Psoas muscle (tissue), 8 donors: ENCODE data around the gene RAB7B. TPM values are rescaled to one million over a fixed set of nuclear protein-coding genes. Genes with fewer than 3 reads are reported as not detected.

Experiments
- ATAC-seq, 4 donors: fragments of 200-7000 bp; cut with Tn5 transposase; one replicate each; pipeline ENCODE4 v1.9.1; 2020; ENCODE audit warnings: moderate library complexity in 3 of 4, mild to moderate bottlenecking in 2 of 4
- DNase-seq, 2 donors: peaks; one replicate each; pipeline ENCODE4 v3.0.0-alpha.2; 2020
- H3K27ac ChIP-seq: fragments of 200-600 bp; one replicate; pipeline ENCODE4 v1.8.0; 2022
- H3K27me3 ChIP-seq, 3 donors: fragments of 200-600 bp in 1 of 3; one replicate each; pipeline versions ENCODE4 v1.6.1 to v1.8.0; 2013 to 2022; ENCODE audit warnings: low read length in 2 of 3, mild to moderate bottlenecking in 2 of 3, moderate library complexity in 1 of 3; ENCODE audit not compliant: insufficient read depth in 3 of 3
- H3K36me3 ChIP-seq, 2 donors: fragments of 200-600 bp in 1 of 2; one replicate each; pipeline versions ENCODE4 v1.6.1 to v1.8.0; 2013 to 2022; ENCODE audit warnings: low read depth in 1 of 2, mild to moderate bottlenecking in 1 of 2, moderate library complexity in 1 of 2; ENCODE audit not compliant: insufficient read depth in 1 of 2
- H3K4me1 ChIP-seq: fragments of 200-600 bp; one replicate; pipeline ENCODE4 v1.8.0; 2022
- H3K4me3 ChIP-seq: fragments of 200-600 bp; one replicate; pipeline ENCODE4 v1.8.0; 2022; ENCODE audit warnings: mild to moderate bottlenecking
- H3K9me3 ChIP-seq: fragments of 200-600 bp; one replicate; pipeline ENCODE4 v1.8.0; 2022
- WGBS, 3 donors: extraction: QIAGEN DNeasy Blood & Tissue Kit; methylation state at CpG; one replicate each; pipeline versions ENCODE4 v1.1.6 to v1.1.7; 2013; 5-methylcytosine and 5-hydroxymethylcytosine counted together
- intact Hi-C, 2 donors: fragments of 100-400 bp; cut with DNase I; formaldehyde crosslinking; loops; one replicate each; pipeline versions ENCODE4 v1.11.0 to v1.14.2; 2022
- polyA plus RNA-seq, 3 donors: library from polyadenylated mRNA; stranded (reverse); fragments of 200-250 nt; gene quantifications; one replicate each; pipeline ENCODE4 v1.2.3, GENCODE V29; 2013
- total RNA-seq, 4 donors: library from RNA; stranded (reverse); fragmentation: NEBNext Ultra II Directional in 2 of 4; extraction: Animal tissue kit (Norgen Biotek cat#: 25700) in 2 of 4; gene quantifications; one replicate each; pipeline versions ENCODE4 v1.2.1 to v1.2.4, GENCODE V29; 2021 to 2023
- TF ChIP-seq, protein P1 (sequence below): fragments of 200-600 bp; IDR thresholded peaks from one replicate; pipeline ENCODE4 v1.8.0; 2022; ENCODE audit warnings: antibody characterized with exemption
- donor health status: healthy with polysubstance abuse.
- donor health status: DM: no; HTN: no; CAD: no; lungs with moderate emphysema.
- donor health status: Bipolar disorder and iron deficiency.
- donor health status: healthy.
- donor health status: DM: yes; HTN: yes; CAD: no.
- donor health status: DM: no; HTN: no; CAD: no.
- donor health status: DM: no; HTN: no; CAD: no.
- donor health status: DM: yes; HTN: yes; CAD: no.

Gene RAB7B
- total and polyA plus RNA-seq, 7 donors = 0.17 to 1.2 (median 0.34) TPM

DNA sequence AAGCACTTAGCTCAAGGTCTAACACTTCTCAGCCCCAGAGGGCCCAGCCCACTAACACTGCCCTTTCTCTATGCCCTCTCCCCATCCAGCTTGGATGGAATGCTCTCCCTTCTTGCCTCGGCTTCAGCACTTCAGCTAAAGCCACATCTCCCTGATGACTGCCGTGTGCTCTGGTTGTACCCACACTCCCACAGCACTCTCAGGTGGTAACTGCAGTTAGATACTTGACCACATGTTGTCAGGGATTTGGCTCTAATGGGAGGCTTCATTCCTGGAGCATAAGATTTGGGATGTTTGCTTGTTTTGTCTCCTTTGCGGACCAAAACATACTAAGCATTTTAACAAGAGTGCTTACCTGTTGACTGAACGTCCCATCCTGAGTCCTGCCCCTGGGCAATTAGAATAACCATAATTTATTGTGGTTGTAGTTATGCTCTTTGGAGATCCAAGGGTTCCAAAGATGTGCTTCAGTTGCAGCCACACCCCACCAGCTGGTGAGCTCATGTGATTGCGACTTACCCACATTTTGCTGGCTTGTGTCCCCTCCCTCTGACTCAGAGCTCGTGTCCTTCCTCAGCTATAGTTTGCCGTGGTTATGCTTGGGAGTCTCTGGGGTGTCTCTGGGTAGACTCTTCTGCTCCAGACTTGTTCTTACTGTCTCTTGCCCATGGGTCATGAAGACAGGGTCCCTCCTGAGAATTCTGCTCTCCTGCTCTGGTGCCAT is 52.2 kb downstream of the RAB7B start:
- WGBS, 3 donors = 71 to 88% (median 78%) methylated on average over 7 of the region's 7 CpGs
- ATAC-seq (peak in 3 of 4 donors; percentile 32 to 64 (median 63)), DNase-seq (peak in 1 of 2 donors; percentile 26)
- Histone ChIP-seq H3K27me3 (no peaks in the 10 kb centered on the region), H3K4me3 (no peak overlapping the region), H3K36me3 (no peaks in the 10 kb centered on the region), H3K9me3 (no peaks in the 10 kb centered on the region), H3K27ac (no peak overlapping the region), H3K4me1 (peaks cover 32% of the 10 kb centered on the region)
- TF ChIP-seq, protein P1, sequence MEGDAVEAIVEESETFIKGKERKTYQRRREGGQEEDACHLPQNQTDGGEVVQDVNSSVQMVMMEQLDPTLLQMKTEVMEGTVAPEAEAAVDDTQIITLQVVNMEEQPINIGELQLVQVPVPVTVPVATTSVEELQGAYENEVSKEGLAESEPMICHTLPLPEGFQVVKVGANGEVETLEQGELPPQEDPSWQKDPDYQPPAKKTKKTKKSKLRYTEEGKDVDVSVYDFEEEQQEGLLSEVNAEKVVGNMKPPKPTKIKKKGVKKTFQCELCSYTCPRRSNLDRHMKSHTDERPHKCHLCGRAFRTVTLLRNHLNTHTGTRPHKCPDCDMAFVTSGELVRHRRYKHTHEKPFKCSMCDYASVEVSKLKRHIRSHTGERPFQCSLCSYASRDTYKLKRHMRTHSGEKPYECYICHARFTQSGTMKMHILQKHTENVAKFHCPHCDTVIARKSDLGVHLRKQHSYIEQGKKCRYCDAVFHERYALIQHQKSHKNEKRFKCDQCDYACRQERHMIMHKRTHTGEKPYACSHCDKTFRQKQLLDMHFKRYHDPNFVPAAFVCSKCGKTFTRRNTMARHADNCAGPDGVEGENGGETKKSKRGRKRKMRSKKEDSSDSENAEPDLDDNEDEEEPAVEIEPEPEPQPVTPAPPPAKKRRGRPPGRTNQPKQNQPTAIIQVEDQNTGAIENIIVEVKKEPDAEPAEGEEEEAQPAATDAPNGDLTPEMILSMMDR = no peak
- intact Hi-C loops = no loop called here

DNA sequence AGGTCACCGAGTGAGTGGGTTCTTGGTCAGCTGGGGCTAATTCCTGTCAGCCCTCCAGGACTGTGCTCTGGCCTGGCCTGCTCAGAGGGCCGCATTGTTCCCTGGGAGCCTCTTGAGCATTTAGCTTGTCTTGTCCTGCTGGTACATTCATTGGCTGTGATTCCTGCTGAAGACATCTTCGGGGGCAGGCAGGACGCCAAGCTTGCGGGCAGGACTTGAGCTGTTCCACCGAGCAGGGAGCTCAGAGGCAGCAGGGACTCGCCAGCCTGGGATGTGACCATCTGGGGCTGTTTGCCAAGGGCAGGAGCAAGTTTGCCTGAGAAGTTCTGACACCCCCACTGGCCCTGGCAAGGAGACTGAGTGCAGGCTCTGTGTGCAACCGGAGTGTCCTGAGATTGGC is 52.9 kb downstream of the RAB7B start:
- TF ChIP-seq, protein P1 = no peak
- Histone ChIP-seq H3K27ac (peak overlapping the region; percentile 46), H3K27me3 (no peaks in the 10 kb centered on the region), H3K9me3 (no peaks in the 10 kb centered on the region), H3K4me1 (peaks cover 32% of the 10 kb centered on the region), H3K4me3 (no peak overlapping the region), H3K36me3 (no peaks in the 10 kb centered on the region)
- intact Hi-C loops = no loop called here
- 25 to 70% (median 37%) methylated on average over 8 of the region's 8 CpGs for WGBS, 3 donors
- ATAC-seq (peak; percentile 68 to 91 (median 84)), DNase-seq (peak; percentile 62 to 92)

DNA sequence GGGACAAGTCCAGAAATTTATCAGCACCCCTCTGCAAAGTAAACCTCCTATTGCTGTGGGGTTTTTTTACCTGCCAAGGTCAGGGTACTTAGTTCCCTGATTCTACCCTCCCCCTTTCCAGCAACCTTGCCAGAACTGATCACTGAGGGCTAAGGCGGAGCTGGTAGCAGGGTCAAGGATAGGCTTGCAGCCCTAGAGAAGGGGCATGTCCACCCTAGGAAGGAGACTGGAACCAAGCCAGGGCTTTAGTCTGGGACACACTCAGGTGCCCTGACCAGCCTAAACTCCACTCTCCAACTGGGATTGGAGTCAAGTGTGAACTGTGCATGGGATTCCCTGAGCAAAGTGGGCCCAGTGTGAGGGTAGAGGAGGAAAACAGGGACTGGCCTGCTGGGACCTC is 53.4 kb downstream of the RAB7B start:
- DNase-seq (no peak), ATAC-seq (peak in 2 of 4 donors; percentile 2 to 3)
- H3K27me3 ChIP-seq = no peaks in the 10 kb centered on the region
- H3K4me3 ChIP-seq = no peak overlapping the region
- TF ChIP-seq, protein P1 = no peak
- peaks cover 32% of the 10 kb centered on the region for H3K4me1 ChIP-seq
- 83 to 100% (median 91%) methylated on average over 1 of the region's 1 CpG for WGBS, 3 donors
- H3K9me3 ChIP-seq = no peaks in the 10 kb centered on the region
- intact Hi-C loops = loop anchor here in 1 of 2 donors (2.0 kb wide), 1 partner anchor 21 kb away; no protein-coding TSS in a partner anchor
- H3K27ac ChIP-seq = peak overlapping the region; percentile 46
- no peaks in the 10 kb centered on the region for H3K36me3 ChIP-seq

DNA sequence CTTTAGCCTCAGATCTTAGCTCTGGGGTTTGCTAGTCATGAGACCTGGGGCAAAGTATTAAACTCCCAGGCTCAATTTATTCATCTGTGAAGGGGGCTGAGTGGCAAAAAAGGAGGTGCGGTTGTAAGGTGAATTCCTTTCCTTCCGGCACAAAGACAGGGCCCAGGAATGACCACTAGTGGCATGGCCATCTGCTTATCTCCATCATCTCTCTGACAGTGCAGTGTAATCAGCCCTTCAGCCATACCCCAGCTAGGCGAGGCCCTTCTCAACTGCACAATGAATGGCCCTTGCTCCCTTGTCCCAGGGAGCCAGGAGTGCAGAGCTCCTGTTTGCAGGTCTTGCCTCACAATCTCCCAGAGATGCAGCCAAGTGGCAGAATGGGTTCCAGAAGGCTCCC is 54.3 kb downstream of the RAB7B start:
- H3K9me3 ChIP-seq = no peaks in the 10 kb centered on the region
- H3K36me3 ChIP-seq = no peaks in the 10 kb centered on the region
- 91 to 96% (median 92%) methylated on average over 3 of the region's 3 CpGs for WGBS, 3 donors
- no peak overlapping the region for H3K27ac ChIP-seq
- no peak overlapping the region for H3K4me3 ChIP-seq
- H3K4me1 ChIP-seq = peaks cover 32% of the 10 kb centered on the region
- no peaks in the 10 kb centered on the region for H3K27me3 ChIP-seq
- TF ChIP-seq, protein P1 = no peak
- DNase-seq (no peak), ATAC-seq (no peak)
- intact Hi-C loops = loop anchor here in 1 of 2 donors (2.0 kb wide), 1 partner anchor 22 kb away; no protein-coding TSS in a partner anchor
